Measurements from ENCODE around the gene CNBP.

The CNBP gene

DNA sequence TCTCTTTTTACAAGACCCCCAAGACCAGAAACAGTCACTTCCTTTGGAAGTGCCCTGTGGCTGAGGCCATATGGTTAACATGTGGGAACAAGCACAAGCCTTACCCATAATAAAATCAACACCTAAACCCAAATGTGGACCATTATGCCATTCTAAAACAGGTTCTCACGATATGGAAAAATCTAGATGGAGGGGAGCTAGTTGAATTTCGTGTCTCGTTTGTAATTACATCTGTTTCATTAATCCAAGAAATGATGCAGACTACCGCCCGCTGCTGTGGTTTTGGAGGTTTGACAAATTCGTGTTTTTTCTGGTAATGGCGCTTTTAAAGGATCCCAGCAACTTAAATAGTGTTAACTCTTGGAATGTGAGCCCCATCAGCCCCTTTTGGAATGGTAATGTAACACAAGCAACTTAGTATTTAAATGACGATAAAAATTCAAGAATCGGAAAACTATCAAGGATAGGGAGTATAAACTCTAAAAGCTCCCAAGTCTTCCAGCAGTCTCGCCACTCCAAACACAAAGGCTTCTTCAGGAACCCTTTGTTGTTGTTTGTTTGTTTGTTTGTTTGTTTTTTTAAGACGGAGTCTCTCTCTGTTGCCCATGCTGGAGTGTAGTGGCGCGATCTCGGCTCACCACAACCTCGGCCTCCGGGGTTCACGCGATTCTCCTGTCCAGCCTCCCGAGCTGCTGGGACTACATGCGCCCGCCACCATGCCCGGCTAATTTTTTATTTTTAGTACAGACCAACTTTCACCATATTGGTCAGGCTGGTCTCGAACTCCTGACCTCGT is 1.1 kb downstream of the CNBP start:
- whole genome bisulfite sequencing (ENCODE audit: extremely low coverage, insufficient coverage, low lambda C conversion rate), result no CpG with 5 or more reads among the region's 24 CpGs
- peak overlapping the region; percentile 92 for H3K18ac ChIP-seq (ENCODE audit: low read length)
- peak overlapping the region; percentile 16 for H3K23ac ChIP-seq (ENCODE audit: low read length)
- peak overlapping the region; percentile 76 for H3K4me2 ChIP-seq (ENCODE audit: low read length)
- H3K79me2 ChIP-seq (ENCODE audit: control insufficient read depth, insufficient read depth, low read length), result peaks cover 60% of the 10 kb centered on the region
- H3K56ac ChIP-seq (ENCODE audit: low read length), result peak overlapping the region; percentile 100
- H2BK120ac ChIP-seq (ENCODE audit: low read depth, low read length), result no peak overlapping the region
- H2AK5ac ChIP-seq (ENCODE audit: low read length), result no peak overlapping the region
- H4K5ac ChIP-seq (ENCODE audit: low read length), result peak overlapping the region; percentile 44
- peak; percentile 41 for DNase-seq
- H3K9ac ChIP-seq (ENCODE audit: low read length), result peak overlapping the region; percentile 100
- H3K27ac ChIP-seq (ENCODE audit: low read depth, low read length), result peak overlapping the region; percentile 89
- no peak overlapping the region for H2BK15ac ChIP-seq (replicated peaks; ENCODE audit: low read depth)
- H4K8ac ChIP-seq (ENCODE audit: low read depth, low read length), result no peak overlapping the region
- peaks cover 2% of the 10 kb centered on the region for H3K36me3 ChIP-seq (ENCODE audit: control insufficient read depth, insufficient read depth, low read length)
- H3K79me1 ChIP-seq (ENCODE audit: low read length), result peaks cover 1% of the 10 kb centered on the region
- H3K4ac ChIP-seq (ENCODE audit: low read depth, low read length), result no peak overlapping the region
- H3K27me3 ChIP-seq (ENCODE audit: insufficient read depth, low read length, poor library complexity), result no peaks in the 10 kb centered on the region
- no peaks in the 10 kb centered on the region for H3K4me1 ChIP-seq (ENCODE audit: control insufficient read depth, low read depth, low read length)
- peak overlapping the region; percentile 99 for H3K4me3 ChIP-seq (ENCODE audit: low read length)
- H2BK5ac ChIP-seq (ENCODE audit: low read length), result peak overlapping the region; percentile 52

DNA sequence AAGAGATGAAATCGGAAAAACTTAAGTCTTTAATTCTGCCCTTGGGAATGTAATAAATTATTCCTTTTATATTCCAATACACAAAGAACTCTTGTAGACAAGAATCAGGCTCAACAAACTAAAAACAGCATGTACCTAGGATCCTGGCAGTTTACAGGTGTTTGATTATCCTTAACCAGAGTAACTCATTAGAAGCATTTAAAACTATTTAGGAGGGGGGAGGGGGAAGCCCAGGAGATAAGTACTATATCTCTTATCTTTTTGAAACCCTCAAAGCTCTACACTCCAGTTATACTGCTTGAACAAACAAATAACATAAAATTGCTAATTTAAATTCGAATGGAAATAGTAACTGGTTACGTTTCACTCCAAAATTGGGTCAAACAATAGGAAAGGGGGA is 1.9 kb downstream of the CNBP start:
- no peak overlapping the region for H4K5ac ChIP-seq (ENCODE audit: low read length)
- peak overlapping the region; percentile 100 for H3K9ac ChIP-seq (ENCODE audit: low read length)
- no peaks in the 10 kb centered on the region for H3K27me3 ChIP-seq (ENCODE audit: insufficient read depth, low read length, poor library complexity)
- DNase-seq, result peak; percentile 58
- H3K56ac ChIP-seq (ENCODE audit: low read length), result no peak overlapping the region
- peaks cover 2% of the 10 kb centered on the region for H3K36me3 ChIP-seq (ENCODE audit: control insufficient read depth, insufficient read depth, low read length)
- H3K79me1 ChIP-seq (ENCODE audit: low read length), result peaks cover 1% of the 10 kb centered on the region
- H2BK5ac ChIP-seq (ENCODE audit: low read length), result no peak overlapping the region
- H3K79me2 ChIP-seq (ENCODE audit: control insufficient read depth, insufficient read depth, low read length), result peaks cover 68% of the 10 kb centered on the region
- H3K27ac ChIP-seq (ENCODE audit: low read depth, low read length), result no peak overlapping the region
- no peaks in the 10 kb centered on the region for H3K4me1 ChIP-seq (ENCODE audit: control insufficient read depth, low read depth, low read length)
- no CpG with 5 or more reads among the region's 3 CpGs for WGBS (ENCODE audit: extremely low coverage, insufficient coverage, low lambda C conversion rate)
- no peak overlapping the region for H2BK15ac ChIP-seq (replicated peaks; ENCODE audit: low read depth)
- peak overlapping the region; percentile 10 for H3K4me3 ChIP-seq (ENCODE audit: low read length)
- no peak overlapping the region for H2BK120ac ChIP-seq (ENCODE audit: low read depth, low read length)
- H3K23ac ChIP-seq (ENCODE audit: low read length), result no peak overlapping the region
- no peak overlapping the region for H4K8ac ChIP-seq (ENCODE audit: low read depth, low read length)
- no peak overlapping the region for H3K4ac ChIP-seq (ENCODE audit: low read depth, low read length)
- H2AK5ac ChIP-seq (ENCODE audit: low read length), result no peak overlapping the region
- no peak overlapping the region for H3K18ac ChIP-seq (ENCODE audit: low read length)
- H3K4me2 ChIP-seq (ENCODE audit: low read length), result peak overlapping the region; percentile 43

DNA sequence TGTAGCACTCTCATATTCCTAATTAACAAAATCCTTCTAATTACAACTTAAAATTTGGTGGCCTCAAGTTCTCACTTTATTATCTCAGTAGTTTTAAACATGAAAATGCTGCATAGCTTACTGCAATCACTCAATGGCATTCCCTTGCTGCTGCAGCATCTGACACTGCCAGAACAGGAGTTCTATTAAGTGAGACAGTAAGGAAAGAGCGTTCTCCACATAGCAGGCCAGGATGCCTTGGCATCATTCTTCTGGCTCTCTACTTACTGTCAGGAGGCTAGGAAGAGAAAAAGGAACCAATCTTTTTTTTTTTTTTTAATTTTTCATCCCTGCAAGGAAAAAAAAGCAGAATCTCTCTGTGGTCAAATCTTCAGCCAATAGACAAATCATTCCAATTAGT is 3.2 kb downstream of the CNBP start:
- peak overlapping the region; percentile 45 for H3K56ac ChIP-seq (ENCODE audit: low read length)
- H2BK120ac ChIP-seq (ENCODE audit: low read depth, low read length), result no peak overlapping the region
- H3K18ac ChIP-seq (ENCODE audit: low read length), result no peak overlapping the region
- no peak overlapping the region for H3K4me3 ChIP-seq (ENCODE audit: low read length)
- H4K8ac ChIP-seq (ENCODE audit: low read depth, low read length), result no peak overlapping the region
- no peak overlapping the region for H3K4me2 ChIP-seq (ENCODE audit: low read length)
- H3K23ac ChIP-seq (ENCODE audit: low read length), result no peak overlapping the region
- no peak overlapping the region for H3K27ac ChIP-seq (ENCODE audit: low read depth, low read length)
- H3K79me1 ChIP-seq (ENCODE audit: low read length), result peaks cover 1% of the 10 kb centered on the region
- no peak overlapping the region for H3K4ac ChIP-seq (ENCODE audit: low read depth, low read length)
- H2BK5ac ChIP-seq (ENCODE audit: low read length), result no peak overlapping the region
- H4K5ac ChIP-seq (ENCODE audit: low read length), result no peak overlapping the region
- H3K4me1 ChIP-seq (ENCODE audit: control insufficient read depth, low read depth, low read length), result no peaks in the 10 kb centered on the region
- peaks cover 2% of the 10 kb centered on the region for H3K36me3 ChIP-seq (ENCODE audit: control insufficient read depth, insufficient read depth, low read length)
- peaks cover 82% of the 10 kb centered on the region for H3K79me2 ChIP-seq (ENCODE audit: control insufficient read depth, insufficient read depth, low read length)
- WGBS (ENCODE audit: extremely low coverage, insufficient coverage, low lambda C conversion rate), result no CpG with 5 or more reads among the region's 1 CpG
- H3K27me3 ChIP-seq (ENCODE audit: insufficient read depth, low read length, poor library complexity), result no peaks in the 10 kb centered on the region
- no peak overlapping the region for H2BK15ac ChIP-seq (replicated peaks; ENCODE audit: low read depth)
- peak overlapping the region; percentile 20 for H3K9ac ChIP-seq (ENCODE audit: low read length)
- no peak overlapping the region for H2AK5ac ChIP-seq (ENCODE audit: low read length)
- no peak for DNase-seq

DNA sequence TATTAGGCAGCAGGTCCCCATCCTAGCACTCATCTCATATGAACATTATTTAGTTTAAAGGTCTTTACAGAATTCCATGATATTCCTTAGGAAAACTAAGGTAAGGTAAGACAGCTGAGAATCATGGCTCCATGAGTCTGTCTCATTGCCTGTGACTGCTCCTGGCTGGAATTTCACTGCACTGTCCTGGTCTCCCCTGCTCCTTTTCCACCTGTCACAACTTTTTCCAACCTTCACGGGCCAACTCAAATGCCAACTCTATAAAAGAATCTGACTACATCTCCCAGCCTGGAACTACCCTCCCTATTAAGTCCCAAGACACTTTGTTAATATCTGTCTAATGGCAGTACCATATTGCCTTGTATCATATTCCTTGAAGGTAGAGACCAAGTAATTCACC is 7.6 kb downstream of the CNBP start:
- Histone ChIP-seq H3K79me2 (ENCODE audit: control insufficient read depth, insufficient read depth, low read length) (peaks cover 85% of the 10 kb centered on the region), H2BK15ac (replicated peaks; ENCODE audit: low read depth) (no peak overlapping the region), H3K27ac (ENCODE audit: low read depth, low read length) (no peak overlapping the region), H3K23ac (ENCODE audit: low read length) (no peak overlapping the region), H3K4me3 (ENCODE audit: low read length) (no peak overlapping the region), H3K4me1 (ENCODE audit: control insufficient read depth, low read depth, low read length) (no peaks in the 10 kb centered on the region), H3K27me3 (ENCODE audit: insufficient read depth, low read length, poor library complexity) (no peaks in the 10 kb centered on the region), H3K18ac (ENCODE audit: low read length) (no peak overlapping the region), H3K36me3 (ENCODE audit: control insufficient read depth, insufficient read depth, low read length) (peaks cover 5% of the 10 kb centered on the region), H4K5ac (ENCODE audit: low read length) (no peak overlapping the region), H3K9ac (ENCODE audit: low read length) (no peak overlapping the region), H2BK120ac (ENCODE audit: low read depth, low read length) (no peak overlapping the region), H2BK5ac (ENCODE audit: low read length) (no peak overlapping the region), H3K56ac (ENCODE audit: low read length) (no peak overlapping the region), H3K79me1 (ENCODE audit: low read length) (peaks cover 5% of the 10 kb centered on the region), H4K8ac (ENCODE audit: low read depth, low read length) (no peak overlapping the region), H3K4me2 (ENCODE audit: low read length) (no peak overlapping the region), H3K4ac (ENCODE audit: low read depth, low read length) (no peak overlapping the region), H2AK5ac (ENCODE audit: low read length) (no peak overlapping the region)
- no CpG with 5 or more reads among the region's 1 CpG for WGBS (ENCODE audit: extremely low coverage, insufficient coverage, low lambda C conversion rate)
- DNase-seq, result no peak

DNA sequence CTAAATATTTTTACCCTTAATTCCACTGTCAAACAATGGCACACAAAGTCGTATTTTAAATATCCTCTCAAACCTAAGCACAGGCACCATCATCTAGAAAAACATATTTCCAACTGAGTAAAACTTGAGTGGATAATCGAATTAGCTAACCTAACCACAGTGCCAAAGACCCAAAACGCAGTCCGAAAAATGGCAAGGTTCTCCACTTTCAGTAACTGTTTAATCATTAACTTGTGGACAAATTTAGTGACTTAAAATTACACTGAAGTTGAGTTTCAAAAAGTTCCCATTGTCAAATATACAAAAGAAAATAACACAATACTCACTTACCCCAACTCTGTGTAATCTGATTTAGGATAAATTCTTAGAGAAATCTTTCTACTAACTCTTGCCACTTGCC is 10.0 kb downstream of the CNBP start:
- Histone ChIP-seq H3K9ac (ENCODE audit: low read length) (no peak overlapping the region), H2AK5ac (ENCODE audit: low read length) (no peak overlapping the region), H3K4me1 (ENCODE audit: control insufficient read depth, low read depth, low read length) (no peaks in the 10 kb centered on the region), H4K8ac (ENCODE audit: low read depth, low read length) (no peak overlapping the region), H2BK120ac (ENCODE audit: low read depth, low read length) (no peak overlapping the region), H3K79me2 (ENCODE audit: control insufficient read depth, insufficient read depth, low read length) (peaks cover 69% of the 10 kb centered on the region), H2BK5ac (ENCODE audit: low read length) (no peak overlapping the region), H2BK15ac (replicated peaks; ENCODE audit: low read depth) (no peak overlapping the region), H3K4ac (ENCODE audit: low read depth, low read length) (no peak overlapping the region), H3K56ac (ENCODE audit: low read length) (no peak overlapping the region), H4K5ac (ENCODE audit: low read length) (no peak overlapping the region), H3K27me3 (ENCODE audit: insufficient read depth, low read length, poor library complexity) (no peaks in the 10 kb centered on the region), H3K36me3 (ENCODE audit: control insufficient read depth, insufficient read depth, low read length) (peaks cover 16% of the 10 kb centered on the region), H3K4me3 (ENCODE audit: low read length) (no peak overlapping the region), H3K79me1 (ENCODE audit: low read length) (peaks cover 10% of the 10 kb centered on the region), H3K18ac (ENCODE audit: low read length) (no peak overlapping the region), H3K27ac (ENCODE audit: low read depth, low read length) (no peak overlapping the region), H3K4me2 (ENCODE audit: low read length) (no peak overlapping the region), H3K23ac (ENCODE audit: low read length) (no peak overlapping the region)
- DNase-seq, result no peak
- 100% methylated on average over 1 of the region's 4 CpGs for WGBS (ENCODE audit: extremely low coverage, insufficient coverage, low lambda C conversion rate)

DNA sequence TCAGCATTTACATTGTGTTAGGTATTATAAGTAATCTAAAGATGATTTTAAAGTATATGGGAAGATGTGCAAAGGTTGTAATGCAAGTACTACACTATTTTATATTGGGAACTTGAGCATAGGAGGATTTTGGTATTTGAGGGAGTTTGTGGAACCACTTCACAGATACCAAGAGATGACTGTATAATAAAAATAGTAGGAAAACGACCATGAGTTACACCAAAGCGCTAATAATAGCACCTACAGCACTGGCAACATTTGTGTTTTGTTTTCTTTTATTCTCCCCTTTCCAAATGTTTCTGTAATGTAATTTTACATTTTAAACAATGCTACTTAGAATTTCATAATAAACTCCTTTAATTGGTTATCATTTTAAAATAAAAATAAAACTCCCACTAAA is 10.5 kb downstream of the CNBP start:
- H2BK120ac ChIP-seq (ENCODE audit: low read depth, low read length), result no peak overlapping the region
- H4K8ac ChIP-seq (ENCODE audit: low read depth, low read length), result no peak overlapping the region
- H3K27me3 ChIP-seq (ENCODE audit: insufficient read depth, low read length, poor library complexity), result no peaks in the 10 kb centered on the region
- H3K4ac ChIP-seq (ENCODE audit: low read depth, low read length), result no peak overlapping the region
- H3K4me2 ChIP-seq (ENCODE audit: low read length), result no peak overlapping the region
- no peak overlapping the region for H3K23ac ChIP-seq (ENCODE audit: low read length)
- H3K4me3 ChIP-seq (ENCODE audit: low read length), result no peak overlapping the region
- no peak for DNase-seq
- no CpG with 5 or more reads among the region's 2 CpGs for WGBS (ENCODE audit: extremely low coverage, insufficient coverage, low lambda C conversion rate)
- H4K5ac ChIP-seq (ENCODE audit: low read length), result no peak overlapping the region
- peaks cover 10% of the 10 kb centered on the region for H3K79me1 ChIP-seq (ENCODE audit: low read length)
- no peak overlapping the region for H2BK15ac ChIP-seq (replicated peaks; ENCODE audit: low read depth)
- H3K56ac ChIP-seq (ENCODE audit: low read length), result no peak overlapping the region
- no peak overlapping the region for H3K9ac ChIP-seq (ENCODE audit: low read length)
- peaks cover 14% of the 10 kb centered on the region for H3K36me3 ChIP-seq (ENCODE audit: control insufficient read depth, insufficient read depth, low read length)
- no peak overlapping the region for H2BK5ac ChIP-seq (ENCODE audit: low read length)
- H3K18ac ChIP-seq (ENCODE audit: low read length), result no peak overlapping the region
- H3K27ac ChIP-seq (ENCODE audit: low read depth, low read length), result no peak overlapping the region
- no peak overlapping the region for H2AK5ac ChIP-seq (ENCODE audit: low read length)
- no peaks in the 10 kb centered on the region for H3K4me1 ChIP-seq (ENCODE audit: control insufficient read depth, low read depth, low read length)
- peaks cover 65% of the 10 kb centered on the region for H3K79me2 ChIP-seq (ENCODE audit: control insufficient read depth, insufficient read depth, low read length)
